Gastrocnemius medialis (tissue), 4 donors: ENCODE results near the gene ANKRD35. TPM values are rescaled to one million over a fixed set of nuclear protein-coding genes. Genes with fewer than 3 reads are reported as not detected.

Experiments
- ATAC-seq, 2 donors: fragments of 150-250 bp; one replicate each; pipeline ENCODE4 v1.9.1; 2016
- DNase-seq, 2 donors: peaks; one replicate each; pipeline ENCODE4 v3.0.0-alpha.2; 2019
- H3K27ac ChIP-seq, 4 donors: fragments of 200-600 bp; sonication (generic); 1 replicate in 1 of 4; 2 replicates in 3 of 4; pipeline ENCODE4 v1.5.1; 2016 to 2018; ENCODE audit warnings: mild to moderate bottlenecking in 2 of 4, moderate library complexity in 1 of 4
- H3K27me3 ChIP-seq, 3 donors: fragments of 200-600 bp; sonication (generic) in 2 of 3; 1 replicate in 1 of 3; 2 replicates in 2 of 3; pipeline versions ENCODE4 v1.5.1 to v1.6.0; 2016 to 2019; ENCODE audit warnings: mild to moderate bottlenecking in 1 of 3, moderate library complexity in 1 of 3
- H3K36me3 ChIP-seq, 2 donors: fragments of 200-600 bp; sonication (generic) in 1 of 2; one replicate each; pipeline ENCODE4 v1.5.1; 2017 to 2018
- H3K4me1 ChIP-seq, 2 donors: fragments of 200-600 bp; sonication (generic) in 1 of 2; one replicate each; pipeline ENCODE4 v1.5.1; 2016 to 2017; ENCODE audit warnings: mild to moderate bottlenecking in 2 of 2
- H3K4me3 ChIP-seq, 4 donors: fragments of 200-600 bp; sonication (generic) in 3 of 4; 1 replicate in 1 of 4; 2 replicates in 3 of 4; pipeline ENCODE4 v1.5.1; 2016 to 2019; ENCODE audit warnings: mild to moderate bottlenecking in 2 of 4
- H3K9me3 ChIP-seq, 3 donors: fragments of 200-600 bp; sonication (generic) in 2 of 3; 1 replicate in 1 of 3; 2 replicates in 2 of 3; pipeline ENCODE4 v1.5.1; 2016 to 2019
- CTCF ChIP-seq, 5 experiments: fragments of 450-650 bp in 3 of 5; fragments of 200-600 bp in 2 of 5; sonication (generic) in 2 of 5; IDR thresholded peaks in 4 of 5; conservative IDR thresholded peaks in 1 of 5; 1 replicate in 4 of 5; 2 replicates in 1 of 5; pipeline ENCODE4 v1.5.1; 2016 to 2019; ENCODE audit warnings: antibody characterized with exemption in 5 of 5, mild to moderate bottlenecking in 3 of 5, moderate library complexity in 3 of 5
- POLR2A ChIP-seq, 2 donors: fragments of 450-650 bp; IDR thresholded peaks; one replicate each; pipeline ENCODE4 v1.6.1; 2017; ENCODE audit warnings: antibody characterized with exemption in 2 of 2, mild to moderate bottlenecking in 2 of 2, moderate library complexity in 2 of 2
- in situ Hi-C, 4 donors: fragments of 200-750 bp; cut with MboI; loops; one replicate each; pipeline versions ENCODE4 v1.15.0 to v1.8.0; 2017; ENCODE audit warnings: low sequenced_read_pairs in 4 of 4
- intact Hi-C: fragments of 100-400 bp; cut with DNase I; formaldehyde crosslinking; loops from one replicate; pipeline ENCODE4 v1.15.1; 2023; ENCODE audit warnings: low total_unique reads
- total RNA-seq, 4 donors: library from RNA; depleted of rRNA; stranded (reverse); fragments of >200 nt; gene quantifications; one replicate each; pipeline versions ENCODE4 v1.1.0 to v1.2.3, GENCODE V29; 2016

Gene ANKRD35
- total RNA-seq, 4 donors from 2014 or later = 8.0 to 19.5 (median 10.7) TPM

GRCh38 chr1:145891587-145892485, 6.2 kb upstream of the ANKRD35 start:
- TF ChIP-seq POLR2A (IDR thresholded peaks at IDR 0.05) = peak; percentile 44 to 85
- peak; percentile 92 to 98 (median 97) for TF ChIP-seq CTCF (IDR thresholded peaks at IDR 0.05 in 4 of 5, conservative IDR thresholded peaks at IDR 0.05 in 1 of 5)
- DNase-seq = peak; percentile 98
- peak; percentile 89 to 90 for ATAC-seq
- intact Hi-C loops (loop anchor here (1.0 to 2.0 kb wide), 3 partner anchors 18 to 115 kb away; partner anchors contain the start of genes ANKRD34A, ITGA10 and POLR3GL), in situ Hi-C loops (loop anchor here in 2 of 4 donors (5.0 to 10.0 kb wide), 3 partner anchors 63 to 123 kb away; partner anchors contain the start of gene LIX1L (in 1 of the 2))
- Histone ChIP-seq H3K27ac (peak overlapping the region; percentile 88 to 98 (median 91)), H3K9me3 (no peaks in the 10 kb centered on the region), H3K36me3 (peaks cover 0 to 9% of the 10 kb centered on the region in 2 donors), H3K4me1 (peaks cover 36 to 43% of the 10 kb centered on the region in 2 donors), H3K27me3 (no peaks in the 10 kb centered on the region), H3K4me3 (peak overlapping the region in 3 of 4 donors; percentile 6 to 29 (median 12))

DNA sequence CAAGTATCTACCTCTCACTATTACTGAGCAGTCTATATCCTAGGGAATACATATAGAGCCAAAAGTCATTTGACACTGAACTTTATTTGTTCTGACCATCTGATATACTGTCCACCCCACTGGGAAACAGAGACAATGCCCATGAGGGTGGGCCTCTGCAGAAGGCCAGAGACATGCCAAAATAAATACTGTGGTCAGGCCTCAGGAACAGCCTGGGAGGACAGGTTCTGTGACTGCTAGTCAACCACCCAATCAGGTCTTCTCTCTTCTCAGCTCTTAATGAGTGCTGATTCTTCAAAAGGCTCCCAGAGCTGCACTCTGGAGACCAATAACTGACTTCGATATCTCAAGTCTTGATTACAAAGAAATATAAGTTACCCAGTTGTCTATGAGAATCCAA, 5.5 kb upstream of the ANKRD35 start:
- intact Hi-C loops (no loop called here), in situ Hi-C loops (loop anchor here in 2 of 4 donors (5.0 to 10.0 kb wide), 3 partner anchors 64 to 124 kb away; partner anchors contain the start of gene LIX1L (in 1 of the 2))
- Histone ChIP-seq H3K36me3 (peaks cover 0 to 4% of the 10 kb centered on the region in 2 donors), H3K9me3 (no peaks in the 10 kb centered on the region), H3K27ac (peak overlapping the region; percentile 88 to 98 (median 91)), H3K27me3 (no peaks in the 10 kb centered on the region), H3K4me1 (peaks cover 36 to 43% of the 10 kb centered on the region in 2 donors), H3K4me3 (no peak overlapping the region)
- ATAC-seq (no peak), DNase-seq (no peak)
- TF ChIP-seq CTCF (IDR thresholded peaks at IDR 0.05 in 4 of 5, conservative IDR thresholded peaks at IDR 0.05 in 1 of 5) (no peak), POLR2A (IDR thresholded peaks at IDR 0.05) (no peak)

DNA sequence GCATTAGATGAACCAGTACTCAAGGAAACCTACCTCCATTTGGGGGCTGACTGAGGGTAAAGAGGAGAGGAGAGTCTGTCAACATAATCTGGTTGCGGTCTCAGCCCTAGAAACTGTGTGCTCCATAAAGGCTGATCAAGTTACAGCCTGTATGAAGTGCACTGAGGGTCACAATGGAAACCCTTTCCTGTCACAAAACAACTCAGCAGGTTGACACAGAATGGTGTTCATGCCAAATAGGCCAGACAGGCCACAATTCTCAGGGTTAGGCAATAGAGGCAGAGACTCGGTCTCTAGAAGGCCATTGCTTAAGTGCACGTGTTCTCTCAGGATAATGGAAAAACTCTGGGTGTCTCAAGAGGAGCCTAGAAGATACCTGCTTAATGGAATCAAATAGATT, 4.1 kb upstream of the ANKRD35 start:
- Histone ChIP-seq H3K4me3 (no peak overlapping the region), H3K27ac (peak overlapping the region; percentile 88 to 98 (median 91)), H3K36me3 (peaks cover 0 to 1% of the 10 kb centered on the region in 2 donors), H3K27me3 (no peaks in the 10 kb centered on the region), H3K4me1 (peaks cover 43% of the 10 kb centered on the region in 2 donors), H3K9me3 (no peaks in the 10 kb centered on the region)
- in situ Hi-C loops (loop anchor here in 2 of 4 donors (5.0 to 10.0 kb wide), 3 partner anchors 65 to 125 kb away; partner anchors contain the start of gene LIX1L (in 1 of the 2)), intact Hi-C loops (no loop called here)
- no peak for TF ChIP-seq CTCF (IDR thresholded peaks at IDR 0.05 in 4 of 5, conservative IDR thresholded peaks at IDR 0.05 in 1 of 5)
- TF ChIP-seq POLR2A (IDR thresholded peaks at IDR 0.05) = peak in 1 of 2 donors; percentile 26
- peak; percentile 73 to 80 for DNase-seq
- peak; percentile 68 to 74 for ATAC-seq

GRCh38 chr1:145887631-145888030, 2.0 kb upstream of the ANKRD35 start:
- H3K4me1 ChIP-seq = peaks cover 34 to 38% of the 10 kb centered on the region in 2 donors
- H3K27ac ChIP-seq = peak overlapping the region in 2 of 4 donors; percentile 62 to 65
- no peak for DNase-seq
- intact Hi-C loops = no loop called here
- no peaks in the 10 kb centered on the region for H3K36me3 ChIP-seq
- no peak overlapping the region for H3K4me3 ChIP-seq
- in situ Hi-C loops = no loop called here
- ATAC-seq = no peak
- H3K9me3 ChIP-seq = no peaks in the 10 kb centered on the region
- TF ChIP-seq CTCF (IDR thresholded peaks at IDR 0.05 in 4 of 5, conservative IDR thresholded peaks at IDR 0.05 in 1 of 5) (no peak), POLR2A (IDR thresholded peaks at IDR 0.05) (no peak)
- H3K27me3 ChIP-seq = no peaks in the 10 kb centered on the region
